ENCODE measurements around the gene DOCK4.

DOCK4 gene

DNA sequence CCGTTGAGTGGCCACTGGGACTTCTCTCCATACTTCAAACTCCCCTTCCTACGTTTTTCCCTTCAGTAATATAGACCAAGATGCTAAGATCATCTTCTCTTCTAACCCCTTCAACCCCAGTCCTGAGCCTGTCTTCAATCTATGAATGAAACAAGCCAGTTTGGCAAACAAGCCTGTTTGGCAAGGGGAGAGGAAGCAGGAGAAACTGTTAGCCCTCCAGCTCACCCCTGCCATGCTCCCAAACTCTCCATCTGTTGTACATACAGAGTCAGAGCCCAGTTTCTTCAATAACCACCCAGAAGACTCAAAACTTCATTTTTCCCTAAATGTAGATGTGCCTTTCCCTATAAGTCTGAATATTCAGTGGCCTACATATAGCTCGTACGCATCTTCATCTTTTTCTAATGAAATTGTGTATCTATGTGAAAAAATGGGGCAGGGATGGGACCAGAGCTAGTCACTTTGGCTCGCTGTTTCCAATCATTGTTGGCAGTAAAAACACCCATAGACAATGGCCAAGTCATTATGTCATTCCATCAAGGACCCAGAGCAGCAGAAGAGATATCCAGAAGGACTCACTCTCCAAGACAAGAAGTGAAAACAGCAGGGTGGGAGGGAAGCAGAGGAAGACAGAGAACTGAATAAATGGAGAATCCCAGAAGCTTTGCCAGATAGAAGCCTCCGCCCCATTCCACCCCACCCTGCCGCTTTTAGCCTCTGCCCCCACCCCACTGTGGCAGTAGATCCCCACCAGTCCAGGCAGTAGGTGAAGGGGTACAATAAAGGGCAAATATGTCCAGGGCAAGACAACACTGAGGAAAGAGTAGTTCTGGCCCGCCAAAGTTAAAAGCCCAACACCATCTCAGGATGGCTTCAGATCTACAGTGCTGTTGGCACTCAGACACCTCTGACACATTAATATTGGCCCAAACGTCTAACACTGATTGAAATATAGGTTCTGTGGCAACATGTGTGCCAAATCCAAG is 87.3 kb downstream of the DOCK4 start:
- TF ChIP-seq, protein P1, sequence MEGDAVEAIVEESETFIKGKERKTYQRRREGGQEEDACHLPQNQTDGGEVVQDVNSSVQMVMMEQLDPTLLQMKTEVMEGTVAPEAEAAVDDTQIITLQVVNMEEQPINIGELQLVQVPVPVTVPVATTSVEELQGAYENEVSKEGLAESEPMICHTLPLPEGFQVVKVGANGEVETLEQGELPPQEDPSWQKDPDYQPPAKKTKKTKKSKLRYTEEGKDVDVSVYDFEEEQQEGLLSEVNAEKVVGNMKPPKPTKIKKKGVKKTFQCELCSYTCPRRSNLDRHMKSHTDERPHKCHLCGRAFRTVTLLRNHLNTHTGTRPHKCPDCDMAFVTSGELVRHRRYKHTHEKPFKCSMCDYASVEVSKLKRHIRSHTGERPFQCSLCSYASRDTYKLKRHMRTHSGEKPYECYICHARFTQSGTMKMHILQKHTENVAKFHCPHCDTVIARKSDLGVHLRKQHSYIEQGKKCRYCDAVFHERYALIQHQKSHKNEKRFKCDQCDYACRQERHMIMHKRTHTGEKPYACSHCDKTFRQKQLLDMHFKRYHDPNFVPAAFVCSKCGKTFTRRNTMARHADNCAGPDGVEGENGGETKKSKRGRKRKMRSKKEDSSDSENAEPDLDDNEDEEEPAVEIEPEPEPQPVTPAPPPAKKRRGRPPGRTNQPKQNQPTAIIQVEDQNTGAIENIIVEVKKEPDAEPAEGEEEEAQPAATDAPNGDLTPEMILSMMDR (IDR thresholded peaks at IDR 0.05), result no peak

DNA sequence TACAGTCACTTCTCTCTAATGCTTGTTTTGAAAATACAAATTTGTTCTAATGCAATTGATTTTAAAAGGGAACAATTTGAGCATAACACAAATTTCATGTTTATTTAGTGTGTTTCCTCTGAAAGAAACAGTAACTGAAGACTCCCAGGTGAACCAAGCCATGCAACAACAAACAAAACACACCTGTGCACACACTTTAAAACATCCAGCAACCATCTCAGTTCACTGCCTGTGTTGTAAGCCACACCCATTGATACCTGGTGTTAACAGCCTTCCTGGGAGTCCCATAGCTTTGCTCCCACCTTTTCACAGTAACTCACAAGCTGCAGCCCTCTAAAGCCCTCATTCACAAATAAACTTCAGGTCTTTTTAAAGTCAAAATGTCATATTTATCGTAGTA is 89.3 kb downstream of the DOCK4 start:
- Mint-ChIP-seq H3K27ac (no peak overlapping the region), H3K36me3 (ENCODE audit: low read depth) (no peaks in the 10 kb centered on the region), H3K27me3 (ENCODE audit: low read depth, poor library complexity) (peaks cover 2% of the 10 kb centered on the region), H3K9me3 (no peaks in the 10 kb centered on the region), H3K4me1 (no peaks in the 10 kb centered on the region), H3K4me3 (no peak overlapping the region)
- TF ChIP-seq, protein P1 (IDR thresholded peaks at IDR 0.05), result no peak
- DNase-seq, result no peak

More for the DNA sequence above, 87.3 kb downstream of the DOCK4 start:
- H3K36me3 Mint-ChIP-seq (ENCODE audit: low read depth), result no peaks in the 10 kb centered on the region
- H3K27me3 Mint-ChIP-seq (ENCODE audit: low read depth, poor library complexity), result peaks cover 2% of the 10 kb centered on the region
- H3K9me3 Mint-ChIP-seq, result no peaks in the 10 kb centered on the region
- no peak overlapping the region for H3K27ac Mint-ChIP-seq
- no peaks in the 10 kb centered on the region for H3K4me1 Mint-ChIP-seq
- H3K4me3 Mint-ChIP-seq, result no peak overlapping the region
- no peak for DNase-seq

DNA sequence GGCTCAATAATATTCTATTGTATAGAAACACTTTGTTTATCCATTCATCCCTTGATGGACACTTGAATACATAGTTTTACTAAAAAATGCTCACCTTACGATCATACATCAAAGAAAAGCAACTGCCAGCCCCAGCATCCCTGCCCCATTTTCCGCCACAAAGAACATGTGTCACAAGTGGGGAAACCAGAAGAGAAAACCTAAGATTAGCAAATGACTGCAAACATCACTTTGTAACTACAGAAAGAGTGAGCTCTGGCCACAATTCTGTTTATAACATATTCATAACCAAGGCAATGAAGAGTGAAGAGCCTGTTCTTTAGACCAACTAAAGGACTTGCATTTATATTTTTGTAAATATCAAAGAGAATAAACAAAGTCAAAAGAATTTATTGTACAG is 89.8 kb downstream of the DOCK4 start:
- no peaks in the 10 kb centered on the region for H3K36me3 Mint-ChIP-seq (ENCODE audit: low read depth)
- no peaks in the 10 kb centered on the region for H3K4me1 Mint-ChIP-seq
- H3K9me3 Mint-ChIP-seq, result no peaks in the 10 kb centered on the region
- DNase-seq, result no peak
- TF ChIP-seq, protein P1 (IDR thresholded peaks at IDR 0.05), result no peak
- H3K27me3 Mint-ChIP-seq (ENCODE audit: low read depth, poor library complexity), result peaks cover 2% of the 10 kb centered on the region
- no peak overlapping the region for H3K27ac Mint-ChIP-seq
- H3K4me3 Mint-ChIP-seq, result no peak overlapping the region

DNA sequence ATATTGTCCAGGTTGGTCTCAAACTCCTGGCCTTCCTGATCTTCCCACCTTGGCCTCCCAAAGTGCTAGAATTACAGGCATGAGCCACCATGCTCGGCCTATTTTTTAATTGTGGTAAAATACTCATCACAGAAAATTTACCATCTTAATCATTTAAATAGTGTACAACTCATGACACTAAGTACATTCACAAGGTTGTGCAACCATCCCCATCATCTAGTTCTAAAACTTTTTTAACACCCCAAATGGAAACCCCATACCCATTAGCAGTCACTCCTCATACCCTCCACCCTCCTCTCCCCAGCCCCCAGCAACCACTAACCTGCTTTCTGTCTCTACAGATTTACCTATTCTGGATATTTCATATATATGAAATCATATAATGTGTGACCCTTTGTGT is 90.3 kb downstream of the DOCK4 start:
- Mint-ChIP-seq H3K27me3 (ENCODE audit: low read depth, poor library complexity) (peaks cover 2% of the 10 kb centered on the region), H3K4me3 (no peak overlapping the region)
- TF ChIP-seq, protein P1 (IDR thresholded peaks at IDR 0.05), result no peak

DNA sequence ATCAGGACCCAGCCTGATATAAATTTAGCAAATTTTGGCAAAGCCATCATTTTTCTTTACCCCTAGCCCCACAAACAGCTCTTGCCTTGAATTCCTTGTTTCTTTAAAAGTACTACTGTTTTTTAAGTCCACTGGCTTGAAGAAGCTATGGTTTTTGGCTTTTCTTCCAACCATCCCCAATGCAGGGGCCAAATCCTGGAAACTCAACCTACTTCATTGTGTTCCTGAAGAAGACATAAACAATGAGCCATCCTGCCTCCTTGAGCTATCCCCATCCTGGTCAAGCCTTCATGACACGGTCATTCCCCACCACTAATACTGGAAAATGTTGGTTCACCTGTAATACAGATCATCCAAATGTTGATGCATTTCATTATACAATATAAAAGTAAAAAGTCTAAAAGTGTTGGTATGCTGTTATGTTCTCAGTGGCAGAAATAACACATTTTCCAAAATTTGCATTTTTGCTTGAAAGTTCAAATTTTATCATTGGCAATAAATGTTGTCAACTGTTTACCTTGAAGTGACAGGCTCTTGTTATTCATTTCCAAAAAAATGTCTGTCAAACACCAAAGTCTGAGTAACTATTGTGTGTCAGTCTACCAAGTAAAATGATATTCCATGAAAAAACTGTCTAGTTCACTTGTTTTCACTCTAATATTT is 92.2 kb downstream of the DOCK4 start:
- DNase-seq, result no peak
- no peak overlapping the region for H3K4me3 Mint-ChIP-seq
- H3K36me3 Mint-ChIP-seq (ENCODE audit: low read depth), result no peaks in the 10 kb centered on the region
- peaks cover 4% of the 10 kb centered on the region for H3K4me1 Mint-ChIP-seq
- H3K9me3 Mint-ChIP-seq, result no peaks in the 10 kb centered on the region
- TF ChIP-seq, protein P1 (IDR thresholded peaks at IDR 0.05), result no peak
- peak overlapping the region; percentile 34 for H3K27ac Mint-ChIP-seq
- peaks cover 2% of the 10 kb centered on the region for H3K27me3 Mint-ChIP-seq (ENCODE audit: low read depth, poor library complexity)

More for the DNA sequence above, 90.3 kb downstream of the DOCK4 start:
- Mint-ChIP-seq H3K9me3 (no peaks in the 10 kb centered on the region), H3K36me3 (ENCODE audit: low read depth) (no peaks in the 10 kb centered on the region), H3K27ac (no peak overlapping the region), H3K4me1 (no peaks in the 10 kb centered on the region)
- no peak for DNase-seq
